ENCODE measurements around the gene TDP1.

- TF ChIP-seq CTCF (IDR thresholded peaks at IDR 0.05; ENCODE audit: poor library complexity), result peak; percentile 25
- TF ChIP-seq EZH2 (IDR thresholded peaks at IDR 0.05; ENCODE audit: borderline replicate concordance), result no peak
- no peak for TF ChIP-seq EZH2phosphoT487 (IDR thresholded peaks at IDR 0.05; ENCODE audit: low read depth, severe bottlenecking, unreplicated experiment)
Measured at GRCh38 chr14:89955745-89956660, at the start of gene TDP1.
